ENCODE results near the gene CD200R1L. TPM values are rescaled to one million over a fixed set of nuclear protein-coding genes. Genes with fewer than 3 reads are reported as not detected.

The CD200R1L gene
- total and polyA plus RNA-seq, 2 of the 13 experiments (the other 11 are each of a cell fraction or from before 2014, with no cell fraction given): not detected

DNA sequence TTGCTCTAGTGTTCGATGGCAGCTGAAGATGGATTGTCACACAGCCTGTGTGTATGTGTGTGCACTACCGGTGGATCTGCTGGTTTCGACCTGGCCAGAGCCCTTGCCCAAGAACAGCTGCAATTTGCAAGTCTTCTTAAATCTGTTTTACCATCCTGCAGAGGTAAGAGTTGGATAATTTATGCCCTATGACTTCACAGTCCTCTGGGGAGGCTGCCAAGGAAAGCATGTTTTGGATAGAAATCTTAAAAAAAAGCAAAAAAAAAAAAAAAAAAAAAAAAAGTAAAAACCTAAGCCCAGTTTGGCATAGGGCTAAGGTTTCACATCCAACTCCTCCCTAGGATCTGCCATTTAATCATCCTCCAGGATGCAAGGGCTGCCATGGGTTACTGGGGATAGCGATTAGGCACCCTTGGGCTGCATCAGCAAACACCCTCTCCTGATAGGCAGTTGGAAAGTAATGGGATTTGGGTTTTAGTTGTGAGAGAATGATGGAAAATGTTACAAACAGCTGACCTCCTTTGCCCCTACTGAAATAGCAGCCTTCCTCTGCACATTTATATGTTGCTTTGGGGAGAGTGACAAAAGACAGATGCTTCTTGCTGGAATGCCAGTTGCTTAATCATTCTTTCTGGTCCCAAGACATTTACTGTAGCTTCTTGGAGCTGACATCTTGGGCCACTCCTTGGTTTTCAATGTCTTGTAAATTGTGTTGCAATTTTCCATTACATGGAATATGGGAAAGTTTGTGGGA lies 35.4 kb downstream of the CD200R1L start:
- intact Hi-C loops (cut with micrococcal nuclease; ENCODE audit: unreplicated experiment): no loop called here
- POLR2A ChIA-PET: no interaction called here
- in situ Hi-C loops (cut with HindIII; ENCODE audit: extremely low pct_ligation_motif_present, low pct_unique_long_range_greater_than_20kb): loop anchor here (10.0 kb wide), 1 partner anchor 167 kb away; the partner anchor contains the start of gene CCDC80

More for the DNA sequence above, 35.4 kb downstream of the CD200R1L start:
- Histone ChIP-seq H3K27me3 (ENCODE audit: control insufficient read depth in 1 of 2, insufficient read depth in 2 of 2, low read length in 2 of 2) (no peaks in the 10 kb centered on the region; a peak in 1 of 5 replicates), H3K27ac (ENCODE audit: extremely low read length, insufficient read depth, low read length) (no peak overlapping the region), H3K9ac (ENCODE audit: insufficient read depth, low read depth, low read length) (no peak overlapping the region), H3K4me3 (replicated peaks in 1 of 3; ENCODE audit: insufficient read depth in 1 of 3, low read depth in 2 of 3, low read length in 3 of 3) (no peak overlapping the region), H2AFZ (ENCODE audit: low read length) (no peak overlapping the region), H4K20me1 (ENCODE audit: insufficient read depth, low read length) (no peaks in the 10 kb centered on the region), H3K9me3 (ENCODE audit: low read length) (no peaks in the 10 kb centered on the region), H3K36me3 (replicated peaks in 1 of 2; ENCODE audit: control insufficient read depth in 1 of 2, insufficient read depth in 2 of 2, low read length in 2 of 2) (no peaks in the 10 kb centered on the region), H3K4me2 (ENCODE audit: low read depth, low read length) (no peak overlapping the region), H3K79me2 (ENCODE audit: insufficient read depth, low read length) (no peaks in the 10 kb centered on the region), H3K4me1 (ENCODE audit: insufficient read depth, low read length) (no peaks in the 10 kb centered on the region)
- DNase-seq (ENCODE audit: low spot score) (no peak), FAIRE-seq (no peak), ATAC-seq (no peak)
- 0% methylated on average over 4 of the region's 4 CpGs for WGBS (ENCODE audit: low lambda C conversion rate)
- TF ChIP-seq ZNF3 (CRISPR knock-in tag; IDR thresholded peaks at IDR 0.05) (no peak), ZNF333 (CRISPR knock-in tag; IDR thresholded peaks at IDR 0.05; ENCODE audit: borderline replicate concordance) (no peak), AHR (CRISPR knock-in tag; IDR thresholded peaks at IDR 0.05) (no peak)
- TF ChIP-seq, protein P1, sequence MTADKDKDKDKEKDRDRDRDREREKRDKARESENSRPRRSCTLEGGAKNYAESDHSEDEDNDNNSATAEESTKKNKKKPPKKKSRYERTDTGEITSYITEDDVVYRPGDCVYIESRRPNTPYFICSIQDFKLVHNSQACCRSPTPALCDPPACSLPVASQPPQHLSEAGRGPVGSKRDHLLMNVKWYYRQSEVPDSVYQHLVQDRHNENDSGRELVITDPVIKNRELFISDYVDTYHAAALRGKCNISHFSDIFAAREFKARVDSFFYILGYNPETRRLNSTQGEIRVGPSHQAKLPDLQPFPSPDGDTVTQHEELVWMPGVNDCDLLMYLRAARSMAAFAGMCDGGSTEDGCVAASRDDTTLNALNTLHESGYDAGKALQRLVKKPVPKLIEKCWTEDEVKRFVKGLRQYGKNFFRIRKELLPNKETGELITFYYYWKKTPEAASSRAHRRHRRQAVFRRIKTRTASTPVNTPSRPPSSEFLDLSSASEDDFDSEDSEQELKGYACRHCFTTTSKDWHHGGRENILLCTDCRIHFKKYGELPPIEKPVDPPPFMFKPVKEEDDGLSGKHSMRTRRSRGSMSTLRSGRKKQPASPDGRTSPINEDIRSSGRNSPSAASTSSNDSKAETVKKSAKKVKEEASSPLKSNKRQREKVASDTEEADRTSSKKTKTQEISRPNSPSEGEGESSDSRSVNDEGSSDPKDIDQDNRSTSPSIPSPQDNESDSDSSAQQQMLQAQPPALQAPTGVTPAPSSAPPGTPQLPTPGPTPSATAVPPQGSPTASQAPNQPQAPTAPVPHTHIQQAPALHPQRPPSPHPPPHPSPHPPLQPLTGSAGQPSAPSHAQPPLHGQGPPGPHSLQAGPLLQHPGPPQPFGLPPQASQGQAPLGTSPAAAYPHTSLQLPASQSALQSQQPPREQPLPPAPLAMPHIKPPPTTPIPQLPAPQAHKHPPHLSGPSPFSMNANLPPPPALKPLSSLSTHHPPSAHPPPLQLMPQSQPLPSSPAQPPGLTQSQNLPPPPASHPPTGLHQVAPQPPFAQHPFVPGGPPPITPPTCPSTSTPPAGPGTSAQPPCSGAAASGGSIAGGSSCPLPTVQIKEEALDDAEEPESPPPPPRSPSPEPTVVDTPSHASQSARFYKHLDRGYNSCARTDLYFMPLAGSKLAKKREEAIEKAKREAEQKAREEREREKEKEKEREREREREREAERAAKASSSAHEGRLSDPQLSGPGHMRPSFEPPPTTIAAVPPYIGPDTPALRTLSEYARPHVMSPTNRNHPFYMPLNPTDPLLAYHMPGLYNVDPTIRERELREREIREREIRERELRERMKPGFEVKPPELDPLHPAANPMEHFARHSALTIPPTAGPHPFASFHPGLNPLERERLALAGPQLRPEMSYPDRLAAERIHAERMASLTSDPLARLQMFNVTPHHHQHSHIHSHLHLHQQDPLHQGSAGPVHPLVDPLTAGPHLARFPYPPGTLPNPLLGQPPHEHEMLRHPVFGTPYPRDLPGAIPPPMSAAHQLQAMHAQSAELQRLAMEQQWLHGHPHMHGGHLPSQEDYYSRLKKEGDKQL (CRISPR knock-in tag; IDR thresholded peaks at IDR 0.05; ENCODE audit: low read depth): no peak
- CTCF ChIA-PET (ENCODE audit: low intra/inter-chr PET ratio, low total read pairs): no interaction called here
- no TSS peak for BruUV-seq (replicated peaks)
